ENCODE results near the gene GUCA2A. TPM values are rescaled to one million over a fixed set of nuclear protein-coding genes. Genes with fewer than 3 reads are reported as not detected.

GUCA2A gene
- total RNA-seq, 2 experiments from 2014 or later, result not detected

DNA sequence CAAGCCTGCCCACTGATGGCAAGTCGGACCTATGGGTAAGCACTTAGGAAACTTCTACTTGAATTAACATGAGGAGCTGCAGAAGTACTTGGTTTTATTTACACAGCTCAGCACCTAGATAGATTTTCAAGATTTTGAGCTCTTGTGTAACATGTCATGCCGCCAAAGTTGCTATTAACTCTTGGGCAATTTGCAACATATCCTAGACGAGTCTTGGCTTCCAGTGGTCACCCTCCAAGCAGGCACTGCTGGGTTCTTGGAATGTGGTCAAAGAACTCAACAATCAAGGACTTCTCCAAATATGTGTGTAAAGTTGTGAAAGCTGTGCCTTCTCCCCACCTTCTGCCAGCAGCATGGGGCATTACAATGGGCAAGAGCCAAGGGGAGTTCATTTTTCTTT, 29.1 kb downstream of the GUCA2A start:
- no peak for DNase-seq
- Mint-ChIP-seq H3K4me3 (no peak overlapping the region), H3K4me1 (no peaks in the 10 kb centered on the region), H3K9me3 (no peaks in the 10 kb centered on the region), H3K27ac (no peak overlapping the region), H3K27me3 (no peaks in the 10 kb centered on the region), H3K36me3 (ENCODE audit: low read depth) (no peaks in the 10 kb centered on the region)
- ChIA-PET POLR2A (no interaction called here), CTCF (no interaction called here)

DNA sequence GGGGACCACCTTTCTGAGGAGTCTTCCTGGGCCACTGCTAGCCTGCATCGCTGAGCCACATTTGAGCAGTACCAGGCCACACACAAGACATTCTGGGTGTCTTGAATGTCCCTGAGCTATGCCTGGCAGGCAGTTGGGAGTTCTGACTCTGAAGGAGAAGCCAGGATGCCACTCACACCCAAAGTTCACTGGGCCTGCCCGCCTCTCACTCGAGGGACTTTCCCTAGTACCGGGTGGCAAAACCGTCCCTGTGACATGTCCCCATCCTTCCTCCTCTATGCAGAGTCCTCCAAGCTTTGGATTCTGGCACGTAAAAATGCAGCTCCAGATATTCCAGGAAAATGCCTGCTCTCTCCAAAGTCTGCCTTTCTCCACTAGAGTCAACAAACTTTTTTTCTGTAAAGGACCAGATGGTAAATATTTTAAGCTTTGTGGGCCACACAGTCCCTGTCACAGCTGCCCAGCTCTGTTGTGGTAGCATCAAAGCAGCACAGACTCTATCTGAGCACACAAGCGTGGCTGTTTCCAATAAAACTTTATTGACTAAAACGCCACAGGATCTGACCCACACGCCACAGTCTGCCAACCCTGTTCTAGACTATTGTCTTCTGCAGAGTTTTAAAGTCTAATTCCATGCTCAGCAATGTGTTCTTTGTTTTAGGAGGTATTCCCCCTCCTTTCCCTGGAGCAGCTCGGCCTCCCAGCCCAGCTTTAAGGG, 30.6 kb downstream of the GUCA2A start:
- peaks cover 2% of the 10 kb centered on the region for H3K27me3 Mint-ChIP-seq
- POLR2A ChIA-PET, result no interaction called here
- DNase-seq, result no peak
- H3K27ac Mint-ChIP-seq, result no peak overlapping the region
- no peaks in the 10 kb centered on the region for H3K9me3 Mint-ChIP-seq
- no peaks in the 10 kb centered on the region for H3K36me3 Mint-ChIP-seq (ENCODE audit: low read depth)
- no peak overlapping the region for H3K4me3 Mint-ChIP-seq
- CTCF ChIA-PET, result no interaction called here
- no peaks in the 10 kb centered on the region for H3K4me1 Mint-ChIP-seq

DNA sequence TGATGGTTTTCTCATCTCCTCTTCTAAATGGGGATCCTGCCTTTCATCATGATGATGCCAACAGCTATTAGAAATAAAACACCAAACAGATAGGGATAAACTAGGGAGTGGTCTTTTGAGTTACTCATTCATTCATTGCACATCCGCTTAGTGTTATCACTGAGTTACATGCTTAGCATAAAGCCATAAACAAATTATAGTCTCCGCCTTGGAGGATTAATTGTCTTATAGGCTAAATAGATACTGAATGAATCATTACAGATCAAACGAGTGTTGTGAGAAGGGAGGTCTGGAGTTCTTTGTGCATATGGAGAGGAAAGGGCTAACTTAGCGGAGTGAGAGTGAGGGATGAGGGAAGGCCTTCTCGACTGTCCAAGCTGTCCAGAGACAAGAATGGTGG, 31.2 kb downstream of the GUCA2A start:
- no peak for DNase-seq
- CTCF ChIA-PET, result no interaction called here
- H3K27me3 Mint-ChIP-seq, result peaks cover 2% of the 10 kb centered on the region
- no peak overlapping the region for H3K27ac Mint-ChIP-seq
- H3K4me3 Mint-ChIP-seq, result no peak overlapping the region
- no peaks in the 10 kb centered on the region for H3K9me3 Mint-ChIP-seq
- no peaks in the 10 kb centered on the region for H3K4me1 Mint-ChIP-seq
- POLR2A ChIA-PET, result no interaction called here
- H3K36me3 Mint-ChIP-seq (ENCODE audit: low read depth), result no peaks in the 10 kb centered on the region

DNA sequence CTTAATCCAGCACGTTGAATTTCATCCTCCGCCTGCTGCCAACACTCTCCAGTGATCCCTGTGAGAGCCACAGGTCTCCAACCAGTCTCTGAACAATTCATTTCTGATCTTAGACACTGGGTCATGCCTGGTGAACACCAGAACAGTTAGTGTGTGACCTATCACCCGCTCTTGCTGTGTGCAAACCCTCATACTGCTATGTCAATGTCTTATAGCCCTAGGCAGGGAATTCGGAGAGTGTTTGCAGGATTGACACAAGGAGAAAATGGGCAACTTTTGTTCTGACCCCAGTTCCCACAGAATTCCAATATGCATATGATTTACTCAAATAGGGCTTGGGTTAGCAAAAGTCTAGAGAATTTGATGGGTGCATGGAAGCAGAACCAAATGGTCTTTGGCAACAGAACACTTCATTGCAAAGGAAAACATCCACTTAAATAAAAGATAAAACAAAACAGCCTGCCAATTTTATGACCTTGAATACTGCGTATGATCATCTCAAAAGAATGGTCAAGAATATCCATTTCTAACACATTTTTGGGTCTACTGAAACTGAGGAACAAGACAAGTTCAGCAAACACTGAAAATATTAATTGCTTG, 34.4 kb downstream of the GUCA2A start:
- no peaks in the 10 kb centered on the region for H3K36me3 Mint-ChIP-seq (ENCODE audit: low read depth)
- ChIA-PET POLR2A (no interaction called here), CTCF (no interaction called here)
- no peaks in the 10 kb centered on the region for H3K4me1 Mint-ChIP-seq
- no peak overlapping the region for H3K4me3 Mint-ChIP-seq
- no peak overlapping the region for H3K27ac Mint-ChIP-seq
- H3K9me3 Mint-ChIP-seq, result no peaks in the 10 kb centered on the region
- DNase-seq, result no peak
- H3K27me3 Mint-ChIP-seq, result peaks cover 6% of the 10 kb centered on the region

DNA sequence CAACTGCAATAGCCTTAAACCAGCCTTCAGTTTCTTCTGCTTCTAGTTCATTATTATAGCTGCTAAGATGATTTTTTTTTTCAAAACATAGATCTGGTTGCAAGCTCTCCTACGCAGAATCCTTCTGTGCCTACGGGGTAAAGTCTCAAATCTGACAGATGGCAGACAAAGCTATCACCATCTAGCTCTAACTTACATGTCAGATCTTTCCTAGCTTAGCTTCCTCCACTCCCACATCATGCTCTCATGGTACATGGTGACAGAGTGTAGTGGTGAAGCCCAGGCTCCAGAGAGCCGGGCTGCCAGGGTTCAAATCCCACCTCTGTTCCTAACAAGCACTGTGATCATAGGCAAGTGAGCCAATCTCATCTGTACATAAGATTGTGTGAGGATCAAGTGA, 35.6 kb downstream of the GUCA2A start:
- POLR2A ChIA-PET, result no interaction called here
- H3K9me3 Mint-ChIP-seq, result no peaks in the 10 kb centered on the region
- CTCF ChIA-PET, result no interaction called here
- no peak overlapping the region for H3K27ac Mint-ChIP-seq
- H3K27me3 Mint-ChIP-seq, result peaks cover 6% of the 10 kb centered on the region
- no peak overlapping the region for H3K4me3 Mint-ChIP-seq
- H3K36me3 Mint-ChIP-seq (ENCODE audit: low read depth), result no peaks in the 10 kb centered on the region
- H3K4me1 Mint-ChIP-seq, result no peaks in the 10 kb centered on the region
- DNase-seq, result no peak

DNA sequence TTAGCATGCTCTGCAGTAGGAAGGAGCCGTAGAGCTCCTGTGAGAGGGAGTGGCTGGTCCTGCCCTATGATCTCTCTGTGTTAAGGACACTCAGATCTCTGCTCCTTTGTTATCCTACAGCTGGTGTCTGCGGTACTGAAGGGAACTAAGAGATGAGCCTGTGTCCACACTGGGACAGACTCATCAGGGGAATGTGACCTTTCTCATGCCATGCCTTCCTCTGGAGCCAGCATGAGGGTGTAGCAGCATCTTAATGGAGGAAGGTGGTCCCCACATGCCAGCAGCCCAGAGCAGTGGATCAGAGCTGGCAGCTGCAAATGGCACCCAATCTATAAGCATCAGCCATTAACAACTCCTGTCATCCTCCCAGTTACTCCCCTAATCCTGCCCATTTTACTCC, 36.0 kb downstream of the GUCA2A start:
- DNase-seq, result no peak
- CTCF ChIA-PET, result no interaction called here
- Mint-ChIP-seq H3K27ac (no peak overlapping the region), H3K27me3 (peaks cover 8% of the 10 kb centered on the region), H3K36me3 (ENCODE audit: low read depth) (no peaks in the 10 kb centered on the region), H3K4me1 (no peaks in the 10 kb centered on the region), H3K4me3 (no peak overlapping the region), H3K9me3 (peaks cover 1% of the 10 kb centered on the region)
- POLR2A ChIA-PET, result no interaction called here

DNA sequence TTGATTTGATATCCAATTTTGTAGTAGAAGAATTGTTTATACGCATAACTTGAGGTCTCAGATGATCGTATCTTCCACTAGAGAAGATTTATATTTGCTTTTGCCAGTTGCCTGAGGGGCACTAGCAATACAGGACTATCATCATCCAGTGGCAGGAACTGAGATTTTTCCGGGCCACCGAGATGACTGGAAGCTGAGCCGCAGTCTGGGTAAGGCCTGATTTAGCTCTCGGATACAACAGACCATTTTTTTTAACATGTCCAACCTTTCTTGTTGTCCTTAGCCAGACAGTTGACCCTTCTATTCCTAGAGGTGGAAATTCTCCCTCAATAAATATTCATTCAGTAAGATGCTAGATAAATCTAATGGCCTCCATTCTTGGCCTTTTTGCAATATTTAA, 36.8 kb downstream of the GUCA2A start:
- Mint-ChIP-seq H3K27ac (no peak overlapping the region), H3K4me1 (no peaks in the 10 kb centered on the region), H3K27me3 (peaks cover 10% of the 10 kb centered on the region), H3K9me3 (peaks cover 8% of the 10 kb centered on the region), H3K36me3 (ENCODE audit: low read depth) (no peaks in the 10 kb centered on the region), H3K4me3 (no peak overlapping the region)
- no peak for DNase-seq
- CTCF ChIA-PET, result no interaction called here
- POLR2A ChIA-PET, result no interaction called here

DNA sequence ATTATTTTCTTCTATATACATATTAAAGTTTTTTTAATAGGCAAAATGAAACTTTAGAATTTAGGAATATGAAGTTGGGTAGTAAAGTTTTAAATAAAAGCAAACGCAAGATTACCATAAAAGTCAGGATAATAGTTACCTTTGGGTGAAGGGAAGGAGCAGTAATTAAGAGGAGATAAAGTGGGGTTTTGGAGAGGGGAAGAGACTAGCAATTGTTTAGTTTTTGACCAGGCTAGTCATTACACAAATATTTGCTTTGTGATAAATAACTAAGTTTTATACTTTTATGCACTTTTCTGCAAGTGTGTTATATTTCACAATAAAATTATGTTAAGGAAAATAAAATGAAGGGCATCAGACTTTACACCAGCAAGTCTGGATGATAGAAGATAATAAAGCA, 39.0 kb downstream of the GUCA2A start:
- Mint-ChIP-seq H3K4me3 (no peak overlapping the region), H3K27me3 (peaks cover 16% of the 10 kb centered on the region), H3K27ac (no peak overlapping the region), H3K4me1 (no peaks in the 10 kb centered on the region), H3K36me3 (ENCODE audit: low read depth) (no peaks in the 10 kb centered on the region), H3K9me3 (peaks cover 11% of the 10 kb centered on the region)
- POLR2A ChIA-PET, result no interaction called here
- no peak for DNase-seq
- CTCF ChIA-PET, result no interaction called here

DNA sequence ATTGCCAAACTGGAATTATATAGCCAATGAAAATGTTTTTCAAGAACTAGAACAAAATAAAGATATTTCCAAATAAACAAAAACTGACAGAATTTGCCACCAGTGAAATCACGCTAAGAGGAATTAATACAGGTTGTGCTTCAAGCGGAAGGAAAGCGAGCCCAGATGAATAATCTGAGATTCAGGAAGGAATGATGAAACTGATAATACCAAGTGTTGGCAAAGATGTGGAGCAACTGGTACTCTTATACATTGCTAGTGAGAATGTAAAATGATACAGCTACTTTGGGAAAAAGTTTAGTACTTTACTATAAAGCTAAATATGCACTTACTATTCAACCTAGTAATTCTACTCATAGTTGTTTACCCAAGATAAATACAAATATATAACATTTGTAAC, 42.1 kb downstream of the GUCA2A start:
- Mint-ChIP-seq H3K27ac (no peak overlapping the region), H3K4me3 (no peak overlapping the region), H3K4me1 (no peaks in the 10 kb centered on the region), H3K9me3 (peaks cover 11% of the 10 kb centered on the region), H3K36me3 (ENCODE audit: low read depth) (no peaks in the 10 kb centered on the region), H3K27me3 (peaks cover 18% of the 10 kb centered on the region)
- ChIA-PET POLR2A (no interaction called here), CTCF (no interaction called here)
- DNase-seq, result no peak

DNA sequence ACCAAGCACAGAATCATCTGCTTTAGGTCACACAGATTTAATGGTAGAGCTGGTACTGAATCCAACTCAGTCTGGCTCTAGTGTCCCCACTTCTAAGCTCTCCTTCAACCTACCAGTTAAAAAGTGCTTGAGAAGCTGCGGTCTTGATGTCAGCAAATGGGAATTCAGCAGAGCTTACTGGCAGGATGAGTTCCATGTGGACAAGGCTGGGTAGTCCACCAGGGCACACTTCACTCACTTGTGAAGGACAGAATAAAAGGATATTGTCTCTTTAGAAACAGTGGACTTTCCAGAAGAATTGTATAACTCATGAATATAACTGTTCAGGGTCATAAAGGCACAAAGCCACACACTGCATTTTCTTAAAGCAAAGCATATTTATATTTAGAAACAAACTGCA, 46.4 kb downstream of the GUCA2A start:
- Mint-ChIP-seq H3K4me3 (no peak overlapping the region), H3K27ac (no peak overlapping the region), H3K4me1 (no peaks in the 10 kb centered on the region), H3K36me3 (ENCODE audit: low read depth) (no peaks in the 10 kb centered on the region), H3K27me3 (peaks cover 22% of the 10 kb centered on the region), H3K9me3 (peaks cover 6% of the 10 kb centered on the region)
- CTCF ChIA-PET, result interaction anchor here (0.6 kb wide), 1 partner anchor 40 kb away, joined by 3 read pairs; no protein-coding TSS in a partner anchor
- POLR2A ChIA-PET, result no interaction called here
- no peak for DNase-seq

DNA sequence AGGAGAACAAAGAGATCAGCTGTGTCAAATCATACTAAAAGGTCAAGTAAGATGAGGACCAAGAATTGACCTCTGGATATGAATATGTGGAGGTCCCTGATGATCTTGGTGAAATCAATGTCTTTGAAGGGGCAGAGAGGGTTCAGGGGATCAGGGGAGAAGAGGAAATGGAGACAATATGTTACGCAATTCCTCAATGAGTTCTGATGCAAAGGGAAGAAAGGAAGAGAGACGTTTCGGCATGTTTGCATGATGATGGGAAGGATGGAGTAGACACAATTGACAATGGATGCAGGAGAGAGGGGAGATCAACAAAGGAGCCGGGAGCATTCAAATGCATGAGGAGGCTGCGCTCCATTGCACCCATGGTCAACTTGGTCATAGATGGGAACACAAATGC, 47.3 kb downstream of the GUCA2A start:
- Mint-ChIP-seq H3K4me3 (no peak overlapping the region), H3K9me3 (peaks cover under 1% of the 10 kb centered on the region), H3K27ac (no peak overlapping the region), H3K27me3 (peaks cover 23% of the 10 kb centered on the region), H3K4me1 (no peaks in the 10 kb centered on the region), H3K36me3 (ENCODE audit: low read depth) (no peaks in the 10 kb centered on the region)
- DNase-seq, result no peak
- CTCF ChIA-PET, result interaction anchor here (1.4 kb wide), 1 partner anchor 40 kb away, joined by 3 read pairs; no protein-coding TSS in a partner anchor
- POLR2A ChIA-PET, result no interaction called here

DNA sequence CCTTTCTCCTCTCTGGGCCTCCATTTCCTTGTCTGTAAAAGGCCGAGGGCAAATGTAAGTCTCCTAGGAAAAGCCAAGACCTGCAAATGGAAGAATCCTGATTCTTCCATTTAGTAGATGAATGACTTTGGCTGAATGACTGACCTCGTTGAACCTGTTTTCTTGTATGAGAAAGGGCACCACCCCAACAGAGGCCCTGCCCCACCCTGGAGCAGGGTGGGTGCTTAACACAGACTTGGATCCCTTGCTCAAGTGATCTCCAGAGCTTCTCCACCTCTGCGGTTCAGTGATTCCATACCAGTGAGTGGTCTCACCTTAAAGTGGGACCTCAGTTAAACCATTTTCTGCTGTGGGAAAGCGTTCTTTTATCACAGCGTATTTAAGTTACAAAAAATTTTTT, 50.3 kb downstream of the GUCA2A start:
- POLR2A ChIA-PET, result no interaction called here
- Mint-ChIP-seq H3K27me3 (peaks cover 25% of the 10 kb centered on the region), H3K9me3 (no peaks in the 10 kb centered on the region), H3K4me3 (no peak overlapping the region), H3K36me3 (ENCODE audit: low read depth) (no peaks in the 10 kb centered on the region), H3K27ac (no peak overlapping the region), H3K4me1 (no peaks in the 10 kb centered on the region)
- CTCF ChIA-PET, result no interaction called here
- DNase-seq, result no peak
